Keratinocyte (primary cell): Measurements from ENCODE around the gene SPSB2. TPM values are rescaled to one million over a fixed set of nuclear protein-coding genes. Genes with fewer than 3 reads are reported as not detected.

Source experiments
- DNase-seq: peaks from one replicate; pipeline ENCODE4 v3.0.0-alpha.2; 2011; ENCODE audit warnings: low read depth, missing footprints, low spot score
- FAIRE-seq: peaks from 2 replicates; lab custom pipeline; 2011; peaks lifted over from hg19 to GRCh38; lab: Jason Lieb, UNC
- H2AFZ ChIP-seq: 2 replicates; pipeline ENCODE4 v1.6.0; 2012; ENCODE audit warnings: low read length, control low read depth, inconsistent platforms; ENCODE audit not compliant: control insufficient read depth
- H3K27ac ChIP-seq: 2 replicates; pipeline ENCODE4 v1.5.1; 2011; ENCODE audit warnings: low read length; ENCODE audit not compliant: control insufficient read depth, insufficient read depth
- H3K27me3 ChIP-seq: 3 replicates; pipeline ENCODE4 v1.6.0; 2011; ENCODE audit warnings: low read length; ENCODE audit not compliant: control insufficient read depth, insufficient read depth; ENCODE audit errors: extremely low read depth
- H3K36me3 ChIP-seq, 2 experiments: 2 replicates in 1 of 2; 3 replicates in 1 of 2; pipeline ENCODE4 v1.5.1; 2011; ENCODE audit warnings: low read length in 2 of 2, mild to moderate bottlenecking in 1 of 2; ENCODE audit not compliant: control insufficient read depth in 2 of 2, insufficient read depth in 2 of 2; ENCODE audit errors: extremely low read depth in 1 of 2
- H3K4me1 ChIP-seq: 3 replicates; pipeline ENCODE4 v1.5.1; 2011; ENCODE audit warnings: low read length; ENCODE audit not compliant: control insufficient read depth, insufficient read depth; ENCODE audit errors: extremely low read depth
- H3K4me2 ChIP-seq: 3 replicates; pipeline ENCODE4 v1.6.0; 2011; ENCODE audit warnings: low read depth, low read length; ENCODE audit not compliant: control insufficient read depth, insufficient read depth; ENCODE audit errors: extremely low read depth
- H3K4me3 ChIP-seq, 3 experiments: fragments of 200-600 bp in 1 of 3; sonication (generic) in 1 of 3; 2 replicates in 2 of 3; 3 replicates in 1 of 3; pipeline ENCODE4 v1.5.1; 2011 to 2016; ENCODE audit warnings: low read length in 3 of 3, mild to moderate bottlenecking in 3 of 3, control low read depth in 2 of 3, inconsistent platforms in 1 of 3, low read depth in 1 of 3, mixed read lengths in 1 of 3, mixed run types in 1 of 3, moderate library complexity in 1 of 3; ENCODE audit not compliant: control insufficient read depth in 2 of 3, insufficient read depth in 2 of 3; ENCODE audit errors: extremely low read depth in 1 of 3
- H3K79me2 ChIP-seq: 2 replicates; pipeline ENCODE4 v1.6.0; 2012; ENCODE audit warnings: low read length; ENCODE audit not compliant: control insufficient read depth, insufficient read depth
- H3K9ac ChIP-seq: 3 replicates; pipeline ENCODE4 v1.6.0; 2011; ENCODE audit warnings: low read length; ENCODE audit not compliant: control insufficient read depth, insufficient read depth; ENCODE audit errors: extremely low read depth
- H3K9me1 ChIP-seq: 3 replicates; pipeline ENCODE4 v1.6.0; 2011; ENCODE audit warnings: low read length; ENCODE audit not compliant: control insufficient read depth, insufficient read depth; ENCODE audit errors: extremely low read depth
- H3K9me3 ChIP-seq: 2 replicates; pipeline ENCODE4 v1.5.1; 2012; ENCODE audit warnings: low read depth, low read length; ENCODE audit not compliant: control insufficient read depth
- H4K20me1 ChIP-seq: 3 replicates; pipeline ENCODE4 v1.6.0; 2011; ENCODE audit warnings: low read length; ENCODE audit not compliant: control insufficient read depth, insufficient read depth; ENCODE audit errors: extremely low read depth
- EZH2 ChIP-seq: IDR thresholded peaks from one replicate; pipeline ENCODE4 v1.6.1; 2012; ENCODE audit warnings: inconsistent platforms, mild to moderate bottlenecking, low read length, moderate library complexity
- dilution Hi-C: fragments of 300-500 bp; cut with MboI; formaldehyde crosslinking; loops from one replicate; pipeline ENCODE4 v1.7.0; 2020; ENCODE audit warnings: low sequenced_read_pairs; ENCODE audit not compliant: extremely low pct_ligation_motif_present
- polyA plus RNA-seq, 5 experiments: library from polyadenylated mRNA; depleted of rRNA in 3 of 5; stranded (reverse) in 3 of 5; stranded (forward) in 1 of 5; unstranded in 1 of 5; fragments of >200 nt; gene quantifications; 1 replicate in 1 of 5; 2 replicates in 3 of 5; 3 replicates in 1 of 5; pipeline versions ENCODE4 v1.2.1 to v1.2.3, GENCODE V29; 2011 to 2012; ENCODE audit warnings: missing spikeins in 2 of 5, low read depth in 1 of 5, low replicate concordance in 1 of 5
- TF ChIP-seq, protein P1 (sequence below), 3 experiments: IDR thresholded peaks in 1 of 3; conservative IDR thresholded peaks in 1 of 3; optimal IDR thresholded peaks in 1 of 3; 2 replicates in 2 of 3; 3 replicates in 1 of 3; pipeline versions ENCODE3 to v1.5.1; 2011; ENCODE audit warnings: low read length in 3 of 3, mild to moderate bottlenecking in 3 of 3, moderate library complexity in 2 of 3, control low read depth in 1 of 3, inconsistent platforms in 1 of 3; ENCODE audit not compliant: insufficient read depth in 2 of 3; ENCODE audit errors: extremely low read depth in 1 of 3

The SPSB2 gene
- polyA plus RNA-seq, 1 donor (not counting 4 experiments of a cell fraction or from before 2014, with no cell fraction given): 4.9 TPM

DNA sequence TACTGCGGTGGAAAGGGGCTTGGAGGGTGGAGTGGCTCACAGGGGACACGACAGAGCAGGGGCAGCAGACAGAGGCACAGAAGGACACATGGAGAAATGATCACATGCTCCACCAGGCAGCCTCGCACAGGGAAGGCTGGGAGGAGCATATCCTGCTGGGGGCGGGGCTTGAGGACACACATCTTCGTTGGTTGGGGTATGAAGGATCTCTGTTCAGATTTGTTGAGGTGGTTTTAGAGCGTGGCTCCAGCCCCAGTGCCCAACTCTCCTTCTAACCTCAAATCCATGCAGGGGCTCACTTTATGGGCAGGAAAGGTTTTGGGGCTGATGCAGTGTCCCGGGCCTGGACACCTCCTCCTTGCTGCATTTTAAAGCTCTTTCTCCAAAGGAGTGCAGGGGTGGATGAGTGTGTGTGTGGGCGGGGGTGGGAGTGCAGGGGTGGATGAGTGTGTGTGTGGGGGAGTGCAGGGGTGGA is 45.6 kb downstream of the SPSB2 start:
- peak; percentile 92 for FAIRE-seq
- H3K9me3 ChIP-seq: no peaks in the 10 kb centered on the region
- H3K4me2 ChIP-seq: no peak overlapping the region
- no peak for DNase-seq
- peaks cover 12% of the 10 kb centered on the region for H3K4me1 ChIP-seq
- dilution Hi-C loops: no loop called here
- H3K9ac ChIP-seq: no peak overlapping the region
- no peaks in the 10 kb centered on the region for H3K79me2 ChIP-seq
- peaks cover 64% of the 10 kb centered on the region for H3K27me3 ChIP-seq
- H2AFZ ChIP-seq: peak overlapping the region; percentile 35
- no peaks in the 10 kb centered on the region for H3K9me1 ChIP-seq
- TF ChIP-seq, protein P1, sequence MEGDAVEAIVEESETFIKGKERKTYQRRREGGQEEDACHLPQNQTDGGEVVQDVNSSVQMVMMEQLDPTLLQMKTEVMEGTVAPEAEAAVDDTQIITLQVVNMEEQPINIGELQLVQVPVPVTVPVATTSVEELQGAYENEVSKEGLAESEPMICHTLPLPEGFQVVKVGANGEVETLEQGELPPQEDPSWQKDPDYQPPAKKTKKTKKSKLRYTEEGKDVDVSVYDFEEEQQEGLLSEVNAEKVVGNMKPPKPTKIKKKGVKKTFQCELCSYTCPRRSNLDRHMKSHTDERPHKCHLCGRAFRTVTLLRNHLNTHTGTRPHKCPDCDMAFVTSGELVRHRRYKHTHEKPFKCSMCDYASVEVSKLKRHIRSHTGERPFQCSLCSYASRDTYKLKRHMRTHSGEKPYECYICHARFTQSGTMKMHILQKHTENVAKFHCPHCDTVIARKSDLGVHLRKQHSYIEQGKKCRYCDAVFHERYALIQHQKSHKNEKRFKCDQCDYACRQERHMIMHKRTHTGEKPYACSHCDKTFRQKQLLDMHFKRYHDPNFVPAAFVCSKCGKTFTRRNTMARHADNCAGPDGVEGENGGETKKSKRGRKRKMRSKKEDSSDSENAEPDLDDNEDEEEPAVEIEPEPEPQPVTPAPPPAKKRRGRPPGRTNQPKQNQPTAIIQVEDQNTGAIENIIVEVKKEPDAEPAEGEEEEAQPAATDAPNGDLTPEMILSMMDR (optimal IDR thresholded peaks at IDR 0.05 in 1 of 3, IDR thresholded peaks at IDR 0.05 in 1 of 3, conservative IDR thresholded peaks at IDR 0.05 in 1 of 3; ENCODE audit: extremely low read depth in 1 of 3, insufficient read depth in 2 of 3, low read length in 3 of 3): no peak
- TF ChIP-seq EZH2: no peak
- H3K27ac ChIP-seq: no peak overlapping the region
- H3K4me3 ChIP-seq: no peak overlapping the region
- no peaks in the 10 kb centered on the region for H3K36me3 ChIP-seq
- no peaks in the 10 kb centered on the region for H4K20me1 ChIP-seq

DNA sequence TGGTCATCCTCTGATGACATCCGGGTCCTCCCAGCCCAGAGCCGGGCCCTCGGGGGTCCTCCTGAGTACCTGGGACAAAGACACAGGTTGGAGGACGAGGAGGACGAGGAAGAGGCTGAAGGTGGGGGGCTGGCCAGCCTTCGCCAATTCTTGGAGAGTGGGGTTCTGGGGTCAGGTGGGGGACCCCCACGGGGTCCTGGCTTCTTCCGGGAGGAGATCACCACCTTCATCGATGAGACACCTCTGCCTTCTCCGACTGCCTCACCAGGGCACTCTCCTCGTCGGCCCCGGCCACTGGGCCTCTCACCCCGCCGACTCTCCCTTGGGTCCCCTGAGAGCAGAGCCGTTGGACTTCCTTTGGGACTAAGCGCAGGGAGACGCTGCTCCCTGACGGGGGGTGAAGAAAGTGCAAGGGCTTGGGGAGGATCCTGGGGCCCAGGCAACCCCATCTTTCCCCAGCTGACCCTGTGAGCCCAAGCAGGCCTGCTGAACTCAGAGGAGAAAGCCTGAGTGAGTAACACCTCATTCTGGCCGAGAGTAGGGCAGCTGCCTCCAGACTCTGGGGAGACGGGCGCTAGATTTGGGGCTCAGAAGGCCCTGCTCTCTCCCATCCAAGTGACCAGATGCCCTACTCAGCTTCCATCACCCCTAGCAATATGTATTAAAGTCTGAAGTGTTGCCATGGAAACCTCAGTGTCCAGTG is 46.2 kb downstream of the SPSB2 start:
- dilution Hi-C loops: no loop called here

More for the DNA sequence above, 46.2 kb downstream of the SPSB2 start:
- H2AFZ ChIP-seq: peak overlapping the region; percentile 35
- FAIRE-seq (no peak), DNase-seq (no peak)
- H3K27me3 ChIP-seq: peaks cover 70% of the 10 kb centered on the region
- no peak for TF ChIP-seq EZH2
- TF ChIP-seq, protein P1 (optimal IDR thresholded peaks at IDR 0.05 in 1 of 3, IDR thresholded peaks at IDR 0.05 in 1 of 3, conservative IDR thresholded peaks at IDR 0.05 in 1 of 3; ENCODE audit: extremely low read depth in 1 of 3, insufficient read depth in 2 of 3, low read length in 3 of 3): no peak
- no peak overlapping the region for H3K9ac ChIP-seq
- H3K4me2 ChIP-seq: no peak overlapping the region
- H3K79me2 ChIP-seq: no peaks in the 10 kb centered on the region
- peaks cover 12% of the 10 kb centered on the region for H3K4me1 ChIP-seq
- H3K27ac ChIP-seq: no peak overlapping the region
- H3K9me3 ChIP-seq: no peaks in the 10 kb centered on the region
- no peaks in the 10 kb centered on the region for H3K36me3 ChIP-seq
- H4K20me1 ChIP-seq: no peaks in the 10 kb centered on the region
- no peak overlapping the region for H3K4me3 ChIP-seq
- no peaks in the 10 kb centered on the region for H3K9me1 ChIP-seq
